GM12872 (cell line): Measurements from ENCODE around the gene RNF213.

ENCODE experiments used
- TF ChIP-seq, protein P1 (sequence below): IDR thresholded peaks from 3 replicates; pipeline ENCODE4 v1.5.1; 2011; ENCODE audit warnings: low read depth, mild to moderate bottlenecking, low read length, moderate library complexity; ENCODE audit not compliant: insufficient read depth

Gene RNF213

DNA sequence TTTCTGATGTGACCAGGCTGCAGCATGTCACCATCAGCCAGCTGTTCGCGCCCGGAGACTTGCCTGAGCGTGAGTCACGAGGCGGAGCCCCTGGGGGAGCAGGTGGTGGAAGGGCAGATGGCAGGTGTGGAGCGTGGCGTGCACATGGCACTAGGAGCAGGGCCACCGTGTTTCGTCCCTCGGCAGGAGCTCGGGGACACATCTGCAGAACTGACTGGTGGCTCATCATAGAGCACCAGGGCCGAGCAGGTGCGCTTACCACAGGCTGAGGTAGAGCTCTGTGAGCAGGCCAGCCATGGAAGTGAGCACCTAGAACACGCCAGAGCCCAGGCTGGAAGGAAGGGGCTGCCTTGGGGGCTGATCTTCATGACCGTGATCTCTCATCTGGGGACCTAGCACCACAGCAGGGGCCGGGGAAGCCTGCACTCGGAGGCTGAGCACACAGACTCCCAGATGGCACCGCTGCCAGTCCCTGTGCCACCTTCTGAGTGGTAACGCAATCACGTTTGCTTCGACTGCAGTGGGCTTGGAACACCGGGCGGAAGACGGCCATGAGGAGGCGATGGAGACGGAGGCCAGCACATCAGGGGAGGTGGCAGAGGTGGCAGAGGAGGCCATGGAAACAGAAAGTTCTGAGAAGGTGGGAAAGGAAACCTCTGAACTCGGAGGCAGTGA lies 92.5 kb downstream of the RNF213 start:
- TF ChIP-seq, protein P1, sequence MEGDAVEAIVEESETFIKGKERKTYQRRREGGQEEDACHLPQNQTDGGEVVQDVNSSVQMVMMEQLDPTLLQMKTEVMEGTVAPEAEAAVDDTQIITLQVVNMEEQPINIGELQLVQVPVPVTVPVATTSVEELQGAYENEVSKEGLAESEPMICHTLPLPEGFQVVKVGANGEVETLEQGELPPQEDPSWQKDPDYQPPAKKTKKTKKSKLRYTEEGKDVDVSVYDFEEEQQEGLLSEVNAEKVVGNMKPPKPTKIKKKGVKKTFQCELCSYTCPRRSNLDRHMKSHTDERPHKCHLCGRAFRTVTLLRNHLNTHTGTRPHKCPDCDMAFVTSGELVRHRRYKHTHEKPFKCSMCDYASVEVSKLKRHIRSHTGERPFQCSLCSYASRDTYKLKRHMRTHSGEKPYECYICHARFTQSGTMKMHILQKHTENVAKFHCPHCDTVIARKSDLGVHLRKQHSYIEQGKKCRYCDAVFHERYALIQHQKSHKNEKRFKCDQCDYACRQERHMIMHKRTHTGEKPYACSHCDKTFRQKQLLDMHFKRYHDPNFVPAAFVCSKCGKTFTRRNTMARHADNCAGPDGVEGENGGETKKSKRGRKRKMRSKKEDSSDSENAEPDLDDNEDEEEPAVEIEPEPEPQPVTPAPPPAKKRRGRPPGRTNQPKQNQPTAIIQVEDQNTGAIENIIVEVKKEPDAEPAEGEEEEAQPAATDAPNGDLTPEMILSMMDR: no peak

DNA sequence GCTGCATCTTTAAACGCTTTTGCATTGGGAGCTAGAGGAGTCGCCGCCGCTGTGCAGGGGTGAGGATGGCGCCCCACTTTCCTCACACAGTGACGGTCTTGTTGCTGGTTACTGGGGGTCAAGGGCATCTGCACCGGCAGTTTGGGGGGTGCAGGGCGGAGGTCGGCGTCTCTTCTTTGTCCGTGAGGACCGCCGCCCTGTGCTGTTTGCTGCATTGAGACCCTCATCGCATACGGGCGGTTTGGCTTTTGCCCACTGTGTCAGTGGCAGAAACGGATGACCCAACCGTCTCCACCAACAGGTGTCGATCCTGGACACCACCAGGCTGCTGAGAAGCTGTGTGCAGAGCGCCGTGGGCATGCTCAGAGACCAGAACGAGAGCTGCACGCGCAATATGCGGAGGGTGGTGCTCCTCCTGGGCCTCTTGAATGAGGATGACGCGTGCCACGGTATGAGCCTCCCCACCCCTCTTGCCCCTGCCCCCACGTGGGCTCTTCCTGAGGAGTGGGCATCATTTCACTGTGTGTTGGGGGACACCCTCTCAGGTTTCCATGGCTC lies 93.1 kb downstream of the RNF213 start:
- TF ChIP-seq, protein P1: no peak

- TF ChIP-seq, protein P1: no peak
These were observed 93.7 kb downstream of the RNF213 start for GRCh38 chr17:80354336-80354735.

GRCh38 chr17:80356231-80356856 lies 95.7 kb downstream of the RNF213 start:
- TF ChIP-seq, protein P1: no peak

DNA sequence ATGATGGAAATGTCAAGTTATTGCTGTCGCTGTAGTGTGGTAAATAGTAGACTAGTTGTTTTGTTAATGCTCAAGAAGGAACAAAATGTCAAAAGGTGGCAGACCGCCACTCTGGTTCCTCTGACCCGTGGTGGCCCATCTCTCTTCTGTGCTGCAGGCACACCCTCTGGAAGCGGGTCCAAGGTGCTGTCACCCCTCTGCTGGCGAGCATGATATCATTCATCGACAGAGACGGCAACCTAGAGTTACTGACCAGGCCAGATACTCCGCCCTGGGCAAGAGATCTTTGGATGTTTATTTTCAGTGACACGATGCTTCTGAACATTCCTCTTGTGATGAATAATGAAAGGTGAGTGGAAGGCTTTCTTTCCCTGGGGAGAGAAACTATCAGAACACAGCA lies 97.5 kb downstream of the RNF213 start:
- TF ChIP-seq, protein P1: no peak

DNA sequence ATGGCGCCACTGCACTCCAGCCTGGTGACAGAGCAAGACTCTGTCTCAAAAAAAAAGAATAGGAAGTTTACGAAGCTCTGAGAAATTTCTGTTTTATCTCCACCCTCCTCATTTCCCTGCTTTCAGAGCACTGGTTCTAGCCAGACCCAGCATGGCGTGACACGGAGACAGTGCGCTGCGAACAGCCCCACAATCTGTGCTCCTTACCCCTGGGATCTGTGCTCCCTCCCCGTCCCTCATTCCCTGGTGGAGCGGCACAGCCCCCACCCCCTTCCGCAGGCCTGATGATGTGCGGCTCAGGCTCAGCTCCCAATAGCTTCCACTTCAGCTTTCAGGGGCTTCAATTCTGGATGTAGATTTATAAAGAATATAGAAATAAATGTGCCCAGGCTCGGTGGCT lies 98.2 kb downstream of the RNF213 start:
- TF ChIP-seq, protein P1: no peak

GRCh38 chr17:80359422-80360110 lies 98.9 kb downstream of the RNF213 start:
- TF ChIP-seq, protein P1: no peak
